WTC11 (cell line): ENCODE results near the gene MTMR10. TPM values are rescaled to one million over a fixed set of nuclear protein-coding genes. Genes with fewer than 3 reads are reported as not detected.

ENCODE experiments used
- ATAC-seq: fragments of 200-7000 bp; cut with Tn5 transposase; 2 replicates; pipeline ENCODE4 v1.10.0; 2021; ENCODE audit warnings: mild to moderate bottlenecking, moderate library complexity
- CTCF ChIA-PET: fragments of 300-600 bp; sonication (Branson Sonifier 250); formaldehyde crosslinking; loops from one replicate; lab custom pipeline; 2021; ENCODE audit warnings: antibody characterized with exemption; lab: Charles Lee
- POLR2A ChIA-PET: fragments of 350-600 bp; sonication (Branson Sonifier 250); formaldehyde crosslinking; loops from one replicate; lab custom pipeline; 2021; ENCODE audit warnings: antibody characterized with exemption; lab: Charles Lee
- DNase-seq: peaks from one replicate; pipeline ENCODE4 v3.0.0; 2021; ENCODE audit warnings: low spot score
- H3K27ac Mint-ChIP-seq: 2 replicates; pipeline ENCODE4 v1.8.0; 2021; ENCODE audit warnings: mixed read lengths
- H3K27me3 Mint-ChIP-seq: 2 replicates; pipeline ENCODE4 v1.8.0; 2021; ENCODE audit warnings: low read depth, mild to moderate bottlenecking, moderate library complexity, mixed read lengths
- H3K36me3 Mint-ChIP-seq: 2 replicates; pipeline ENCODE4 v1.8.0; 2021; ENCODE audit warnings: mixed read lengths
- H3K4me1 Mint-ChIP-seq: 2 replicates; pipeline ENCODE4 v1.8.0; 2022; ENCODE audit warnings: mixed read lengths
- H3K4me3 Mint-ChIP-seq: 2 replicates; pipeline ENCODE4 v1.8.0; 2021; ENCODE audit warnings: mild to moderate bottlenecking, moderate library complexity, mixed read lengths
- H3K9me3 Mint-ChIP-seq: 2 replicates; pipeline ENCODE4 v1.8.0; 2021; ENCODE audit warnings: mixed read lengths
- ARID4B ChIP-seq: sonication (generic); formaldehyde crosslinking; IDR thresholded peaks from 2 replicates; pipeline ENCODE4 v1.8.0; 2023; ENCODE audit warnings: missing genetic modification reagents, mild to moderate bottlenecking, borderline replicate concordance
- ATF2 ChIP-seq: sonication (generic); formaldehyde crosslinking; IDR thresholded peaks from 2 replicates; pipeline ENCODE4 v1.8.1; 2022; ENCODE audit warnings: low read depth, missing genetic modification reagents, borderline replicate concordance
- ATF3 ChIP-seq: sonication (generic); formaldehyde crosslinking; conservative IDR thresholded peaks from 2 replicates; pipeline ENCODE4 v1.8.1; 2022; ENCODE audit warnings: mild to moderate bottlenecking, missing genetic modification reagents
- EMX1 ChIP-seq: fragments of 250-450 bp; sonication (Bioruptor Pico); IDR thresholded peaks from 2 replicates; pipeline ENCODE4 v1.8.0; 2021; ENCODE audit warnings: mild to moderate bottlenecking
- FOXP4 ChIP-seq: sonication (generic); formaldehyde crosslinking; IDR thresholded peaks from 2 replicates; pipeline ENCODE4 v1.8.0; 2022; ENCODE audit warnings: mild to moderate bottlenecking, missing genetic modification reagents
- GABPB1 ChIP-seq: sonication (generic); formaldehyde crosslinking; IDR thresholded peaks from 2 replicates; pipeline ENCODE4 v1.8.1; 2023; ENCODE audit warnings: mild to moderate bottlenecking, missing genetic modification reagents
- GRHL2 ChIP-seq: fragments of 250-450 bp; sonication (Bioruptor Pico); IDR thresholded peaks from 2 replicates; pipeline ENCODE4 v1.8.0; 2022; ENCODE audit warnings: mild to moderate bottlenecking, moderate library complexity; ENCODE audit not compliant: insufficient replicate concordance, severe bottlenecking
- MAX ChIP-seq: sonication (generic); formaldehyde crosslinking; IDR thresholded peaks from 2 replicates; pipeline ENCODE4 v1.8.0; 2022; ENCODE audit warnings: mild to moderate bottlenecking, missing genetic modification reagents
- MLX ChIP-seq: sonication (generic); formaldehyde crosslinking; IDR thresholded peaks from 2 replicates; pipeline ENCODE4 v1.8.1; 2023; ENCODE audit warnings: mild to moderate bottlenecking, missing genetic modification reagents, moderate library complexity
- MXD4 ChIP-seq: fragments of 250-450 bp; sonication (Bioruptor Pico); IDR thresholded peaks from 2 replicates; pipeline ENCODE4 v1.8.0; 2021; ENCODE audit warnings: mild to moderate bottlenecking, moderate library complexity, borderline replicate concordance
- NFE2L1 ChIP-seq: sonication (generic); formaldehyde crosslinking; IDR thresholded peaks from 2 replicates; pipeline ENCODE4 v1.8.1; 2023; ENCODE audit warnings: missing genetic modification reagents
- PRDM15 ChIP-seq: sonication (generic); formaldehyde crosslinking; IDR thresholded peaks from 2 replicates; pipeline ENCODE4 v1.8.0; 2022; ENCODE audit warnings: missing genetic modification reagents
- RORB ChIP-seq: fragments of 250-450 bp; sonication (Bioruptor Pico); IDR thresholded peaks from 2 replicates; pipeline ENCODE4 v1.9.0; 2021; ENCODE audit warnings: mild to moderate bottlenecking
- SMAD3 ChIP-seq: sonication (generic); formaldehyde crosslinking; IDR thresholded peaks from 2 replicates; pipeline ENCODE4 v1.8.0; 2022; ENCODE audit warnings: missing genetic modification reagents, mild to moderate bottlenecking, borderline replicate concordance
- ZNF263 ChIP-seq: sonication (generic); formaldehyde crosslinking; IDR thresholded peaks from 2 replicates; pipeline ENCODE4 v1.8.1; 2022; ENCODE audit warnings: low read depth, mild to moderate bottlenecking, moderate library complexity, missing genetic modification reagents
- ZNF317 ChIP-seq: sonication (generic); formaldehyde crosslinking; IDR thresholded peaks from 2 replicates; pipeline ENCODE4 v1.8.1; 2023; ENCODE audit warnings: low read depth, mild to moderate bottlenecking, moderate library complexity, missing genetic modification reagents, borderline replicate concordance
- ZNF396 ChIP-seq: fragments of 250-450 bp; sonication (Bioruptor Pico); IDR thresholded peaks from 2 replicates; pipeline ENCODE4 v1.8.0; 2021; ENCODE audit warnings: mild to moderate bottlenecking, moderate library complexity, borderline replicate concordance
- ZNF425 ChIP-seq: fragments of 250-450 bp; sonication (Bioruptor Pico); conservative IDR thresholded peaks from 2 replicates; pipeline ENCODE4 v1.9.0; 2021; ENCODE audit warnings: mild to moderate bottlenecking
- ZNF512 ChIP-seq: sonication (generic); formaldehyde crosslinking; IDR thresholded peaks from 2 replicates; pipeline ENCODE4 v1.8.1; 2022; ENCODE audit warnings: missing genetic modification reagents, borderline replicate concordance
- total RNA-seq: library from RNA; stranded (reverse); gene quantifications from 3 replicates; pipeline ENCODE4 v1.2.3, GENCODE V29; 2021

Gene MTMR10
- total RNA-seq, 1 experiment from 2014 or later = 15.9 TPM

- DNase-seq (no peak), ATAC-seq (no peak)
- no peaks in the 10 kb centered on the region for H3K27me3 Mint-ChIP-seq
- peaks cover 30% of the 10 kb centered on the region for H3K4me1 Mint-ChIP-seq
- TF ChIP-seq MLX (CRISPR knock-in tag) = no peak
- no peak for TF ChIP-seq ATF3 (CRISPR knock-in tag)
- TF ChIP-seq NFE2L1 = no peak
- TF ChIP-seq EMX1 (CRISPR knock-in tag) = no peak
- no peak for TF ChIP-seq PRDM15 (CRISPR knock-in tag)
- TF ChIP-seq ZNF425 (CRISPR knock-in tag) = no peak
- no peak for TF ChIP-seq ZNF512
- no peak for TF ChIP-seq ZNF317
- TF ChIP-seq ZNF396 (CRISPR knock-in tag) = no peak
- TF ChIP-seq ZNF263 = no peak
- no peak for TF ChIP-seq MXD4 (CRISPR knock-in tag)
- TF ChIP-seq FOXP4 (CRISPR knock-in tag) = no peak
- no peak for TF ChIP-seq ARID4B (CRISPR knock-in tag)
- TF ChIP-seq GRHL2 = no peak
- TF ChIP-seq ATF2 (CRISPR knock-in tag) = no peak
- no peak for TF ChIP-seq RORB
- no peak for TF ChIP-seq MAX (CRISPR knock-in tag)
- no peak for TF ChIP-seq SMAD3 (CRISPR knock-in tag)
- TF ChIP-seq GABPB1 = no peak
- no peak overlapping the region for H3K4me3 Mint-ChIP-seq
- no peaks in the 10 kb centered on the region for H3K9me3 Mint-ChIP-seq
- no peak overlapping the region for H3K27ac Mint-ChIP-seq
- peaks cover 49% of the 10 kb centered on the region for H3K36me3 Mint-ChIP-seq
- ChIA-PET CTCF (interaction anchor here (1.6 kb wide), 1 partner anchor 15 kb away, joined by 5 read pairs; no protein-coding TSS in a partner anchor), POLR2A (no interaction called here)
These were observed 73.1 kb downstream of the MTMR10 start for GRCh38 chr15:30918366-30918765.
